GM12892 (cell line): ENCODE measurements around the gene GPR42.

Experiments used
- POLR2A ChIP-seq: IDR thresholded peaks from 2 replicates; pipeline ENCODE4 v1.6.1; 2011; ENCODE audit warnings: low read depth, low read length, control low read depth
- POLR2AphosphoS5 ChIP-seq: IDR thresholded peaks from 2 replicates; pipeline ENCODE4 v1.6.1; 2011; ENCODE audit warnings: low read depth, low read length, control low read depth

GRCh38 chr19:35336166-35336955, 34.5 kb upstream of the GPR42 start:
- no peak for TF ChIP-seq POLR2A
- TF ChIP-seq POLR2AphosphoS5 = no peak; the same call in 1 of the 2 replicates
